Gastroesophageal sphincter (tissue), 3 donors: ENCODE measurements around the gene FBXL3.

ENCODE experiments used
- CTCF ChIP-seq, 4 experiments: fragments of 200-600 bp in 2 of 4; fragments of 450-650 bp in 2 of 4; sonication (generic) in 1 of 4; IDR thresholded peaks; one replicate each; pipeline ENCODE4 v1.5.1; 2017 to 2019; ENCODE audit warnings: antibody characterized with exemption in 4 of 4, mild to moderate bottlenecking in 2 of 4, moderate library complexity in 2 of 4
- EP300 ChIP-seq: sonication (generic); formaldehyde crosslinking; IDR thresholded peaks from one replicate; pipeline ENCODE4 v1.6.1; 2017; ENCODE audit warnings: antibody characterized with exemption, mild to moderate bottlenecking
- POLR2A ChIP-seq, 2 donors: fragments of 450-650 bp; IDR thresholded peaks; one replicate each; pipeline ENCODE4 v1.6.1; 2017; ENCODE audit warnings: antibody characterized with exemption in 2 of 2, mild to moderate bottlenecking in 2 of 2, moderate library complexity in 1 of 2
- POLR2AphosphoS5 ChIP-seq: sonication (generic); formaldehyde crosslinking; IDR thresholded peaks from one replicate; pipeline ENCODE4 v1.6.1; 2017; ENCODE audit warnings: antibody characterized with exemption

- TF ChIP-seq CTCF (IDR thresholded peaks at IDR 0.05) (no peak), EP300 (no peak), POLR2A (IDR thresholded peaks at IDR 0.05) (no peak), POLR2AphosphoS5 (no peak)
These were observed 24.9 kb downstream of the FBXL3 start for GRCh38 chr13:77001963-77002587.
